GM18867 (cell line): ENCODE data around the gene TMEM116.
"Not testable (repeated sequence)": the region's sequence is repeated elsewhere in the genome, so short reads cannot be mapped to it uniquely, and the experiment has no call there.

ENCODE experiments used
- ATAC-seq: cut with Tn5 transposase; IDR thresholded peaks from one replicate; pipeline ENCODE4 v1.9.1; 2021; ENCODE audit warnings: mild to moderate bottlenecking, moderate library complexity; ENCODE audit not compliant: unreplicated experiment

TMEM116 gene

DNA sequence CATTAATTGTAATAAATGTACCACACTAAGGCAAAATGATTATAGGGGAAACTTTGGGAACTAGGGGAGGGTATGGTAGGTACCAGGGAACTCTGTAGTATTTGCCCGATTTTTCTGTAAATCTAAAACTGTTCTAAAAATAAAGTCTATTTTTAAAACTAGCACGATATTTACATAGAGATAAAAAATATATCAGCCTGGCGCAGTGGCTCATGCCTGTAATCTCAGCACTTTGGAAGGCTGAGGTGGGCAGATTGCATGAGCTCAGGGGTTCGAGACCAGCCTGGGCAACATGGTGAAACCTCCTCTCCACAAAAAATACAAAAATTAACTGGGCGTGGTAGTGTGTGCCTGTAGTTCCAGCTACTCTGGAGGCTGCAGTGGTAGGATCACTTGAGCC is 32.4 kb downstream of the TMEM116 start:
- ATAC-seq = no peak

DNA sequence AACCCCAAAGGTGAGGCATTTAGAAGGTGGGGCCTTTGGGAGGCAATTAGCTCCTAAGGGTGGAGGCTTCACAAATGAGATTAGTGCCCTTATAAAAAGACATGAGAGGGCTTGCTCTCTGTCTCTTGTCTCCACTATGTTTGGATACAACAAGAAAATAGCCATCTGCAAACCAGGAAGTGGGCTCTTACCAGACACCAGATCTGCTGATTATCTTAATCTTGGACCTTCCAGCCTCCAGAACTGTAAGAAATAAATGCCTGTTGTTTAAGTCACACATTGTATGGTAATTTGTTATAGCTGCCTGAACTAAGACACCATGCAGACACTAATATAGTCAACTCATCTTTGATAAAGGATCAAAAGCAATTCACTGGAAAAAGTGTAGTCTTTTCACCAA is 34.4 kb downstream of the TMEM116 start:
- no peak for ATAC-seq

GRCh38 chr12:111976860-111977259 is 36.1 kb downstream of the TMEM116 start:
- no peak for ATAC-seq

GRCh38 chr12:111976291-111976690 is 36.7 kb downstream of the TMEM116 start:
- no peak for ATAC-seq

- ATAC-seq = no peak
Measured at GRCh38 chr12:111975161-111975931, 37.6 kb downstream of the TMEM116 start.

DNA sequence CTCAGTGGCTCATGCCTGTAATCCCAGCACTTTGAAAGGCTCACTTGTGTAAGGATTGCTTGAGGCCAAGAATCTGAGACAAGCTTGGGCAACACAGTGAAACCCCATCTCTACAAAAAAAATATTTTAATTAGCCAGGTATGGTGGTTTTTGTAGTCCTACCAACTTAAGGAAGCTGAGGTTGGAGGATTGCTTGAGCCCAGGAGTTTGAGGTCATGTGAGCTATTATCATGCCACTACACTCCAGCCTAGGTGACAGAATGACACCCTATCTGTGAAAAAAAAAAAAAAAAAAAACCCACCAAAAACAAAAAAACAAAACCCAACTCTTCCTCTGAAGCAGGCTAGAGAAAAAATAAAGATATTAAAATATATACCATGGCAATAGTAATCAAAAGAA is 41.2 kb downstream of the TMEM116 start:
- ATAC-seq = no peak

GRCh38 chr12:111964935-111965334 is 48.0 kb downstream of the TMEM116 start:
- ATAC-seq = no peak

DNA sequence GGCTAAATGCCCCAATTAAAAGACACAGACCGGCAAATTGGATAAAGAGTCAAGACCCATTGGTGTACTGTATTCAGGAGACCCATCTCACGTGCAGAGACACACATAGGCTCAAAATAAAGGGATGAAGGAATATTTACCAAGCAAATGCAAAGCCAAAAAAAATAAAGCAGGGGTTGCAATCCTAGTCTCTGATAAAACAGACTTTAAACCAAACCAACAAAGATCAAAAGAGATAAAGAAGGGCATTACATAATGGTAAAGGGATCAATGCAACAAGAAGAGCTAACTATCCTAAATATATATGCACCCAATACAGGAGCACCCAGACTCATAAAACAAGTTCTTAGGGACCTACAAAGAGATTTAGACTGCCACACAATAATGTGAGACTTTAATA is 53.4 kb downstream of the TMEM116 start:
- ATAC-seq = not testable (repeated sequence)

DNA sequence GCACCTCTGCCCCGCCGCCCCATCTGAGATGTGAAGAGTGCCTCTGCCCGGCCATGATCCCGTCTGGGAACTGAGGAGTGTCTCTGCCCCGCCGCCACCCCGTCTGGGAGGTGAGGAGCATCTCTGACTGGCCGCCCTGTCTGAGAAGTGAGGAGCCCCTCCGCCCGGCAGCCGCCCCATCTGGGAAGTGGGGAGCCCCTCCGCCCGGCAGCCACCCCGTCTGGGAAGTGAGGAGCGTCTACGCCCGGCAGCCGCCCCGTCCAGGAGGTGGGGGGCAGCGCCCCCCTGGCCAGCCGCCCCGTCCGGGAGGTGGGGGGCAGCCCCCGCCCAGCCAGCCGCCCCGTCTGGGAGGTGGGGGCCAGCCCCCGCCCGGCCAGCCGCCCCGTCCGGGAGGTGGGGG is 55.7 kb downstream of the TMEM116 start:
- ATAC-seq = not testable (repeated sequence)

- no peak for ATAC-seq
Measured at GRCh38 chr12:111954969-111955368, 58.0 kb downstream of the TMEM116 start.

DNA sequence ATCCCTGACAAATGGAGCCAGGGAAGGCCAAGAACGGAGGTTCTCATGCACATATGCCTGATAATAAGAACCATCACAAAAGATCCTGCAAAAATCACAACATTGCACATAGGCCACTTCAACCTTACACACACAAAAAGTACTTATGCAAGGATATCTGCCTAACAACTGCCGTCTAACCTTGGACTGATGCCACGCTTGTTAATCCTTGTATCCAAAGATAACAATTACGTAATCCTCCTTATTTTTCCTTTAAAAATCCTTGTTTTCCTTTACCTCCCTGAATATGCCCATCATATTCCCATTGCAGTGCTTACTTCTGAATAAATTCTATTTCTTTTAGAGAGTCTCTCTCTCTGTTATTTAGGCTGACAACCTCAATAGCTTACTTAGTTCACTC is 59.5 kb downstream of the TMEM116 start:
- no peak for ATAC-seq

DNA sequence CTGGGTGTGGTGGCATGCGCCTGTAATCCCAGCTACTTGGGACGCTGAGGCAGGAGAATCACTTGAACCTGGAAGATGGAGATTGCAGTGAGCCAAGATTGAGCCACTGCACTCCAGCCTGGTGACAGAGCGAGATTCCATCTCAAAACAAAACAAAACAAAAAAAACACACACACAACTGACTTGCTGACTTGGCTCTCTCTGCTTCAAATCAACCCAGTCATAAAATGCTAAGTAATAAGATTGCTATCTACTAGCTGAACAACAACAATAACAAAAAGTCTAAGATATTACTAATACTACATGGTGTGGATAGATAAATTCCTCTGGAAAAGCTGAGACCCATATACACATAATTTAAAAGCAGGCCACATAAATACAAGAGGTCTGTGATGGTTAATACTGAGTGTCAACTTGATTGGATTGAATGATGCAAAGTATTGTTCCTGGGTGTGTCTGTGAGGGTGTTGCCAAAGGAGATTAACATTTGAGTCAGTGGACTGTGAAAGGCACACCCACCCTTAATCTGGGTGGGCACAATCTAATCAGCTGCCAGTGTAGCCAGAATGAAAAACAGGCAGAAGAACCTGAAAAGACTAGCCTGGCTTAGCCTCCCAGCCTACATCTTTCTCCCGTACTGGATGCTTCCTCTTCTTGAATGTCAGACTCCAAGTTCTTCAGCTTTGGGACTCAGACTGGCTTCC is 60.7 kb downstream of the TMEM116 start:
- not testable (repeated sequence) for ATAC-seq

DNA sequence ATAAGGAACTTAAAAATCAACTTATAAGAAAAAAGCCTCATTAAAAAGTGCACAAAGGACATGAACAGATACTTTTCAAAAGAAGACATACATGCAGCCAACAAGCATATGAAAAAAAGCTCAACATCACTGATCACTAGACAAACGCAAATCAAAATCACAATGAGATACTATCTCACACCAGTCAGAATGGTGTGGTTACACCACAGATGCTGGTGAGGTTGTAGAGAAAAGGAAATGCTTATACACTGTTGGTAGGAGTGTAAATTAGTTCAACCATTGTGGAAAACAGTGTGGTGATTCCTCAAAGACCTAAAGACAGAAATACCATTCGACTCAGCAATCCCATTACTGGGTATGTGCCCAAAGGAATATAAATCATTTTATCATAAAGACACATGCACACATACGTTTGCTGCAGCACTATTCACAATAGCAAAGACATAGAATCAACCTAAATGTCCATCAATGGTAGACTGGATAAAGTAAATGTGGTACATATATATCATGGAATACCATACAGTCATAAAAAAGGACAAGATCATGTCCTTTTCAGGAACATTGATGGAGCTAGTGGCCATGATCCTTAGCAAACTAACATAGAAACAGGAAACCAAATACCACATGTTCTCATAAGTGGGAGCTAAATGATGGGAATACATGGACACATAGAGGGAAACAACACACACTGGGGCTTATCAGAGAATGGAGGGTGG is 61.8 kb downstream of the TMEM116 start:
- ATAC-seq = not testable (repeated sequence)

DNA sequence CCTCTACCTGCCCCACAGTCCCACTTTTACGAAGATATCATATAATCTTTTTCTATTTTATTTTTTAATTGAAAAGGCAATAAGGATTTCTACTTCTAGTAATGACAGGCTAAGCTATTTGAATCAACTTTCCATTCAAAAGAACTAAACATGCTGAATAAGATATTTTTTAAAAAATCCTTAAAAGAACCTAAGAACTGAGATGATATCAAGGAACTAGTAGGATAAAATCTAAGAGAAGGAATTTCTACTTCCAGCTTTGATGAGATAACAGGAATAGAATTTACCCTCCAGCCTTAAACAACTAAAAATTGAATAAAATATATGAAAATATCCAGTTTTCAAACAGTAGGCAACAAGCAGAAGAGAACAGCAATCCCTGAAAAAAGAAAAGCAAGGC is 69.0 kb downstream of the TMEM116 start:
- no peak for ATAC-seq

- ATAC-seq = no peak
Measured at GRCh38 chr12:111942557-111942956, 70.4 kb downstream of the TMEM116 start.

DNA sequence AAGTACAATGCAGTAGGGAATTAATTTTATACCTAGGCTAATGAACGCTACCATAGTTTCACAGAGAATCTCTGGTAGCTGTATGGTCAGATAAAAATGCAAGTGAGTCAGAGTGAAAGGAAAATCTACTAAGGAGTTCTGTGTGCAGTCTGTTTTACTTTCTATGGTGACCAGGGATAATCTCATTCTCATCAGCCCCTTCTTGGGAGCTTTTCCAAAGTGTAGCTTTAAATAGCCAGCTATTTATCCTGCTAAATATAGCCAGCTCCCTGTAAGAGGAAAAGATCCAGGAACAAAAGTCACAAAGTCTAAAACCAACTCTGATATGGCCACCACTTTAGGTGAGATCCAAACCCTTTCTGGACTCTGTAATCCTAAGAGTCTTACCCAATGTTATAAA is 75.5 kb downstream of the TMEM116 start:
- ATAC-seq = no peak

DNA sequence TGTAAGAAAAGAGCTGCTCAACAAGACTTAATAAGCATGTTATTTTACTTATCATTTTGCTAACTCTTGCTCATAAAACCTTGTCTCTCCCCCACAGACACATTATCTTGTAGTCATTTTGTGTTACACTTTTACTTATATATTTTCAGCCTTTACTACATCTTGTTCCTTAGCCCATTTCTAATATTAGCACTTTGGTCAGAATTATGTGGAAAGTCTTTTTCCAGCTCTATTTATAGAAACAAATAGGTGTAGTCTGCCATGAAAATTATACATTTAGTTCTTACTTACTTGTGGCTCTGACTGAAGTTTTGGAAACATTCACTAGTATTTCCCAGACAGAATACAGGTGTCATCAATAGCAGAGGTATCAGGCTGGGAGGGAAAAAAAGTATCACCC is 76.1 kb downstream of the TMEM116 start:
- ATAC-seq = no peak

DNA sequence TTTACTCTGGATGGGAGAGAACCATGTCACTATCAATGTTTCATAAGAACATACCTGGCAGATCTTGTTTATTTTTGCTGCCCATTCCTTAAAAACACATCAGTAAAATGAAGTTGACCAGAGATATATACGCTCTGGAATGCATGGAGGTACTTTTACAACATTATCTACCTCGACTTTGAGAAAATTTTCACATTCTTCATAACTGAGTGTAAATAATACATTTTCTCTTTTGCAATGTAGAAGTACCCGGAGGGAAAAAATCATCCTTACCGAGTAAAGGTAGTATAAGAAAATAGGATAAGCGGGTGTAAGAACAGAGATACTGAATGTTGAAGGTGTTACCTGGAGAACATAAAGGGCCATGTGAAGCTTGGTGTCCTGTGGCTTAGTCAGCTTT is 80.7 kb downstream of the TMEM116 start:
- no peak for ATAC-seq

GRCh38 chr12:111927346-111927745 is 85.6 kb downstream of the TMEM116 start:
- ATAC-seq = no peak

GRCh38 chr12:111926631-111927030 is 86.3 kb downstream of the TMEM116 start:
- ATAC-seq = no peak

DNA sequence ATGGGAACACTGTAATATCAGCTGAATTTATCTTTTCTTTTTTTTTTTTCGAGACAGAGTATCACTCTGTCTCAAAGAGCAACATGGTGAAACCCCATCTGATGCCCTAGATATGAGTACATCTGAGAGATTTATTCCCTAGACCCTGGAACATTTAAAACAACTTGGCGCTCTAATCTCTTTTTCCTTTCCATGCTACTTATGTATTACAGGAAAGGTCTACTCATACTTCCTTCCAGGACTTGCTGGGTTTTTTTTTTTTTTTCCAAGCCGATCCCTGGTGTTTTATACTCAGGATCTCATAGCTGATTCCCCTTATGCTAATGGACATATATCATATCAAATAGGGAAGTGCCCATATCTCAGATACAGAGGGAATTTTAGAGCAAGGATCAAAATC is 87.8 kb downstream of the TMEM116 start:
- ATAC-seq = no peak

DNA sequence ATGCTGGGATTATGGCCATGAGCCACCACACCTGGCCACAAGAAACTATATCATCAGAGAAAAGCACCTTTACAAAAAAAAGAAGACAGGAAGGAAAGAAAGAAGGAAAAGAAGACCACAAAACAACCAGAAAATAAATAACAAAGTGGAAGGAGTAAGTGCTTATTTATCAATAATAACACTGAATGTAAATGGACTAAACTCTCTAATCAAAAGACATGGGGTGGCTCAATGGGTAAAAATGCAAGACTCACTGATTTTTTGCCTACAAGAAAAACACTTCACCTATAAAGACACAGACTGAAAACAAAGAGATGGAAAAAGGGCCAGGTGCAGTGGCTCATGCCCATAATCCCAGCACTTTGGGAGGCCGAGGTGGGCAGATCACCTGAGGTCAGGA is 105.2 kb downstream of the TMEM116 start:
- no peak for ATAC-seq
